GM23248 (cell line): ENCODE measurements around the gene ADAM10. TPM values are rescaled to one million over a fixed set of nuclear protein-coding genes. Genes with fewer than 3 reads are reported as not detected.
A peak's percentile ranks its signal among the peaks of the same experiment; 100 is the strongest.

Experiments used
- DNase-seq: peaks from one replicate; pipeline ENCODE4 v3.0.0-alpha.2; 2015
- H2AFZ ChIP-seq: fragments of 200-600 bp; sonication (generic); 2 replicates; pipeline ENCODE4 v1.6.1; 2016; ENCODE audit warnings: antibody characterized with exemption
- H3F3A ChIP-seq: fragments of 200-600 bp; sonication (generic); 2 replicates; pipeline ENCODE4 v1.6.1; 2016; ENCODE audit warnings: mild to moderate bottlenecking, antibody characterized with exemption, mixed run types; ENCODE audit not compliant: insufficient read depth
- H3K27ac ChIP-seq: fragments of 200-600 bp; sonication (generic); 2 replicates; pipeline ENCODE4 v1.5.1; 2016; ENCODE audit warnings: mild to moderate bottlenecking
- H3K27me3 ChIP-seq: fragments of 200-600 bp; sonication (generic); replicated peaks from 2 replicates; pipeline ENCODE4 v1.6.1; 2016; ENCODE audit warnings: mild to moderate bottlenecking; ENCODE audit not compliant: insufficient read depth
- H3K36me3 ChIP-seq: fragments of 200-600 bp; sonication (generic); 2 replicates; pipeline ENCODE4 v1.6.1; 2016; ENCODE audit warnings: low read depth, mild to moderate bottlenecking
- H3K4me1 ChIP-seq: fragments of 200-600 bp; sonication (generic); 2 replicates; pipeline ENCODE4 v1.6.1; 2016; ENCODE audit warnings: mild to moderate bottlenecking; ENCODE audit not compliant: insufficient read depth
- H3K4me2 ChIP-seq: fragments of 200-600 bp; sonication (generic); one replicate; pipeline ENCODE4 v1.6.1; 2016; ENCODE audit warnings: mild to moderate bottlenecking; ENCODE audit not compliant: unreplicated experiment
- H3K4me3 ChIP-seq: fragments of 200-600 bp; sonication (generic); 2 replicates; pipeline ENCODE4 v1.5.1; 2016; ENCODE audit warnings: mild to moderate bottlenecking
- H3K79me2 ChIP-seq: fragments of 200-600 bp; sonication (generic); 2 replicates; pipeline ENCODE4 v1.6.1; 2016; ENCODE audit warnings: mild to moderate bottlenecking; ENCODE audit not compliant: insufficient read depth
- H3K9ac ChIP-seq: fragments of 200-600 bp; sonication (generic); 2 replicates; pipeline ENCODE4 v1.6.1; 2016; ENCODE audit warnings: mild to moderate bottlenecking
- H3K9me2 ChIP-seq: fragments of 200-600 bp; sonication (generic); 2 replicates; pipeline ENCODE4 v1.6.1; 2016; ENCODE audit warnings: mixed run types, mild to moderate bottlenecking, moderate library complexity; ENCODE audit not compliant: insufficient read depth
- H3K9me3 ChIP-seq: fragments of 200-600 bp; sonication (generic); one replicate; pipeline ENCODE4 v1.6.1; 2017; ENCODE audit warnings: low read depth
- H4K20me1 ChIP-seq: fragments of 200-600 bp; sonication (generic); 2 replicates; pipeline ENCODE4 v1.6.0; 2016; ENCODE audit not compliant: insufficient read depth
- EZH2 ChIP-seq: fragments of 200-600 bp; sonication (generic); IDR thresholded peaks from 2 replicates; pipeline ENCODE4 v1.6.1; 2018; ENCODE audit warnings: antibody characterized with exemption, mild to moderate bottlenecking; ENCODE audit not compliant: insufficient read depth, poor library complexity, severe bottlenecking
- EZH2phosphoT487 ChIP-seq: fragments of 200-600 bp; sonication (generic); IDR thresholded peaks from 2 replicates; pipeline ENCODE4 v1.6.1; 2018; ENCODE audit warnings: antibody characterized with exemption, moderate library complexity, mild to moderate bottlenecking, low read depth; ENCODE audit not compliant: insufficient read depth
- WGBS, 2 experiments: methylation state at CpG; one replicate each; pipeline ENCODE4 v1.1.6; 2015 to 2017; ENCODE audit warnings: low lambda C conversion rate in 2 of 2, low coverage in 1 of 2; ENCODE audit errors: missing lambda C conversion rate in 2 of 2; 5-methylcytosine and 5-hydroxymethylcytosine counted together
- in situ Hi-C: fragments of 300-500 bp; cut with MboI; formaldehyde crosslinking; loops from 2 replicates; pipeline ENCODE4 v1.15.0; 2020
- polyA plus RNA-seq: library from polyadenylated mRNA; unstranded; fragments of >200 nt; fragmentation: Nextera tagmentation; extraction: Ambion mirVana; gene quantifications from 2 replicates; pipeline ENCODE4 v1.2.1, GENCODE V29; 2016
- total RNA-seq: library from RNA; depleted of rRNA; stranded (reverse); fragments of >200 nt; shearing (Covaris generic); gene quantifications from 2 replicates; pipeline ENCODE4 v1.2.3, GENCODE V29; 2014

Gene ADAM10
- total and polyA plus RNA-seq, 2 experiments from 2014 or later = 171 to 190 TPM

DNA sequence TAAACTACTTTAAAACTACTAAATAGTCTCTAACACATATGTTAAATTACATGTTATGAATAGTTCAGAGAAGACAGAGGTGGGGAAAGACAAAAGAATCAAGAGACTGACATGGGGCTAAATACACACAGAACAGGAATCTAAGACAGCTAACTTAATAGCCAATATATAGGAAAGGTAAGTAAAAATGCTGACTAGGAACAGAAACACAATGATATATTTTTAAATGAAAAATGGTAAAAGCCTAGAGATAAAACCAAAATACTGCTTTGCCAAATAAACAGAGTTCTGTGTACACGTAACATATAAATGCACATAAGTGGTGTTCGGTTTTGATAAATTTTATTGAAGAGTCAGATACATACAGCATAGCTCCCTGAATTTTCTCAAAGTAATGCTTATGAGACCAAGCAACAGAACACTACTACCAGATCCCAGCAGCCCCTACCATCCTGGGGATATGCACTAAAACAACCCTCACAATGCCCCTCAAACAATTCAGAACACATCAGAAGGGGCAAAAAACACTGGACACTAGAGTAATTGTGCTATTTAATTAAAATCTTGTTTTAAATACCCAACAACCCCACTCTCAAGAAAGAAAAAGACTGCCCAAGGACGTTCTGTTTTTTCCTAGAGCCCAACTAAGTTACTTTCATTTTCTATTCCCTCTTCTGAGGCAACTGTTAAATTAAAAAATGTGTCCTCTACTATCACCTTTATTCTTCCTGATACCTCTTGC is 121.1 kb downstream of the ADAM10 start:
- peak overlapping the region; percentile 94 for H3K4me2 ChIP-seq
- DNase-seq = peak; percentile 43
- in situ Hi-C loops = no loop called here
- peaks cover 16% of the 10 kb centered on the region for H3K79me2 ChIP-seq
- H2AFZ ChIP-seq = peak overlapping the region; percentile 23; the same call in 1 of the 2 replicates
- no peaks in the 10 kb centered on the region for H4K20me1 ChIP-seq
- 54 to 59% methylated on average over 3 of the region's 3 CpGs for WGBS, 2 experiments
- H3K27ac ChIP-seq = peak overlapping the region; percentile 36
- 0 out of 2 replicates have a peak, but pooled peaks cover 9% of the 10 kb centered on the region for H3F3A ChIP-seq
- H3K9ac ChIP-seq = peak overlapping the region; percentile 77
- H3K9me3 ChIP-seq = no peaks in the 10 kb centered on the region
- peaks cover 20% of the 10 kb centered on the region for H3K36me3 ChIP-seq
- H3K4me3 ChIP-seq = peak overlapping the region; percentile 71
- TF ChIP-seq EZH2phosphoT487 (no peak), EZH2 (no peak)
- peaks cover 16% of the 10 kb centered on the region for H3K4me1 ChIP-seq
- no peaks in the 10 kb centered on the region for H3K9me2 ChIP-seq
- H3K27me3 ChIP-seq = no peaks in the 10 kb centered on the region

GRCh38 chr15:58627701-58628100 is 121.8 kb downstream of the ADAM10 start:
- Histone ChIP-seq H3K4me3 (no peak overlapping the region), H3F3A (0 out of 2 replicates have a peak, but pooled peaks cover 5% of the 10 kb centered on the region), H3K9me3 (no peaks in the 10 kb centered on the region), H3K9me2 (no peaks in the 10 kb centered on the region), H3K79me2 (peaks cover 23% of the 10 kb centered on the region), H3K4me1 (peaks cover 16% of the 10 kb centered on the region), H3K9ac (peak overlapping the region; percentile 77; the same call in 1 of the 2 replicates), H3K4me2 (peak overlapping the region; percentile 94), H3K27me3 (no peaks in the 10 kb centered on the region), H3K27ac (no peak overlapping the region), H2AFZ (peak overlapping the region; percentile 23; the same call in 1 of the 2 replicates), H4K20me1 (no peaks in the 10 kb centered on the region), H3K36me3 (peaks cover 22% of the 10 kb centered on the region)
- DNase-seq = no peak
- in situ Hi-C loops = no loop called here
- 29 to 38% methylated on average over 1 of the region's 1 CpG for WGBS, 2 experiments
- TF ChIP-seq EZH2phosphoT487 (no peak), EZH2 (no peak)

DNA sequence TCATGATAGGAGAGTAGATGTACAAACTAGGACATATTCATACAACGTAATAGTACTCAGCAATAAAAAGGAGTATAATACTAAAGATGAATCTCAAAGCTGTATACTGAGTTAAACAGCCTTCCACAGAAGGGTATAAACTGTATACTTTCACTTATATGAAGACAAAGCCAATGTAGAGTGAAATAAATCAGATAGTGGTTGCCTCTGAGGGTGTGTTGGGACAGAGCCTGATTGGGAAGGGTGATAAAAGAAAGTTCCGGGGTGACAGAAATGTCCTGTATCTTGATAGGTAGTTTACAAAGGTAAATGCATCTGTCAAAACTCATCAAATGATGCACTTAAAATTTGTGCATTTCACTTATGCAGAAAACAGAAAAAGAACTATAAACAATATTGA is 122.5 kb downstream of the ADAM10 start:
- Histone ChIP-seq H3K79me2 (peaks cover 29% of the 10 kb centered on the region), H4K20me1 (no peaks in the 10 kb centered on the region), H3F3A (0 out of 2 replicates have a peak, but pooled peaks cover 4% of the 10 kb centered on the region), H2AFZ (no peak overlapping the region), H3K27me3 (no peaks in the 10 kb centered on the region), H3K9ac (no peak overlapping the region), H3K9me3 (no peaks in the 10 kb centered on the region), H3K27ac (no peak overlapping the region), H3K4me3 (no peak overlapping the region), H3K9me2 (no peaks in the 10 kb centered on the region), H3K4me1 (peaks cover 16% of the 10 kb centered on the region), H3K4me2 (no peak overlapping the region), H3K36me3 (peaks cover 18% of the 10 kb centered on the region)
- WGBS, 2 experiments = 98% methylated on average over 2 of the region's 2 CpGs
- TF ChIP-seq EZH2phosphoT487 (no peak), EZH2 (no peak)
- no peak for DNase-seq
- in situ Hi-C loops = no loop called here

DNA sequence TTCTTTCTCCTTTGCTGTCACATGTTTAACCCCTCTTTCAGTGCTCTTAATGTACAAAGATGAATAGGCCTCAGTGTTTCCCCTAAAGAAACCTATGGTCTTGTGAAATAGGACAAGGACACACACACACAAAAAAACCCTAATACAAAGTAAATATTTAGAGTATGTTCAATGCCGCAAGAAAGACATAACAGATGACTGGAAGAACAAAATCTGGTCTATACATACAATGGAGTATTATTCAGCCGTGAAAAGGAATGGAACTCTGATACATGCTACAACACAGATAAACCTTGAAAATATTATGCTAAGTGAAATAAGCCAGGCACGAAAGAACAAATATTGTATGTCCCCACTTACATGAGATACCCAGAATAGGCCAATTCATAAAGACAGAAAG is 123.1 kb downstream of the ADAM10 start:
- 97 to 100% methylated on average over 3 of the region's 3 CpGs for WGBS, 2 experiments
- Histone ChIP-seq H3K9me3 (no peaks in the 10 kb centered on the region), H3K4me1 (peaks cover 16% of the 10 kb centered on the region), H3K36me3 (peaks cover 17% of the 10 kb centered on the region), H3F3A (0 out of 2 replicates have a peak, but pooled peaks cover 4% of the 10 kb centered on the region), H4K20me1 (no peaks in the 10 kb centered on the region), H3K4me3 (no peak overlapping the region), H3K4me2 (no peak overlapping the region), H2AFZ (no peak overlapping the region), H3K9me2 (no peaks in the 10 kb centered on the region), H3K27me3 (no peaks in the 10 kb centered on the region), H3K9ac (no peak overlapping the region), H3K27ac (no peak overlapping the region), H3K79me2 (peaks cover 29% of the 10 kb centered on the region)
- DNase-seq = no peak
- TF ChIP-seq EZH2phosphoT487 (no peak), EZH2 (no peak)
- in situ Hi-C loops = no loop called here
